ENCODE data around the gene TRUB2. TPM values are rescaled to one million over a fixed set of nuclear protein-coding genes. Genes with fewer than 3 reads are reported as not detected.
A peak's percentile ranks its signal among the peaks of the same experiment; 100 is the strongest.

The TRUB2 gene
- total and polyA plus RNA-seq, 2 of the 8 experiments (the other 6 are each of a cell fraction or from before 2014, with no cell fraction given) = 20.7 to 37.8 TPM

DNA sequence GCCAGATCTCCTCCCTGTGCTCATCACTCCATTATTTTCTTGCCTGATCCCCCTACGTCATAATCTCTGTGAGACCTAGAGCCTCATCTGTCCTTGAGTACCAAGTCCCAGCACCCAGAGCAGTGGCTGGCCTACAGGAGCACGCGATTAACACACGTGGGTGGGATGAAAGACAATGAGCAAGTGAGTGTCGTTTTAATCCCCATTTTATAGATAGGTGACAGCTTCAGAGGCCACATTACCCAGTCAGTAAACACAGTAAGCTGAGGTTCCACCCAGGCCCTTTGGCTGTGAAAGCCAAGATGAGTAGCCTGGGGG lies 17.3 kb downstream of the TRUB2 start:
- Histone ChIP-seq H3K23ac (ENCODE audit: insufficient read length) (no peak overlapping the region), H2BK20ac (ENCODE audit: low read length) (no peak overlapping the region), H3K4me1 (replicated peaks in 1 of 4; ENCODE audit: control insufficient read depth in 3 of 4, insufficient read depth in 4 of 4, low read length in 3 of 4) (no peaks in the 10 kb centered on the region), H3K9me3 (ENCODE audit: insufficient read depth in 2 of 2, low read depth in 1 of 2, low read length in 1 of 2) (no peaks in the 10 kb centered on the region), H4K8ac (ENCODE audit: extremely low read depth, insufficient read depth, low read length) (no peak overlapping the region), H3K14ac (ENCODE audit: insufficient read length) (no peak overlapping the region), H3K36me3 (ENCODE audit: control insufficient read depth in 2 of 4, insufficient read depth in 4 of 4, low read length in 3 of 4) (peaks cover 6 to 16% (median 10%) of the 10 kb centered on the region in 4 experiments; a peak in 6 of 8 replicates), H4K91ac (replicated peaks; ENCODE audit: insufficient read length, low read length) (no peak overlapping the region), H3K4ac (replicated peaks; ENCODE audit: insufficient read length, low read depth, low read length) (no peak overlapping the region), H3K56ac (replicated peaks; ENCODE audit: insufficient read length, low read depth, low read length) (no peak overlapping the region), H3K79me1 (ENCODE audit: low read depth, low read length) (no peaks in the 10 kb centered on the region), H2AK5ac (ENCODE audit: low read depth, low read length) (no peak overlapping the region), H3K27me3 (replicated peaks in 1 of 4; ENCODE audit: control insufficient read depth in 3 of 4, extremely low read depth in 1 of 4, insufficient read depth in 3 of 4, low read length in 3 of 4) (no peaks in the 10 kb centered on the region), H2AFZ (ENCODE audit: low read length) (no peak overlapping the region), H3K9ac (replicated peaks in 1 of 4; ENCODE audit: extremely low read depth in 1 of 4, low read depth in 3 of 4, low read length in 3 of 4) (no peak overlapping the region), H3K4me2 (ENCODE audit: insufficient read depth in 1 of 2, low read depth in 2 of 2, low read length in 2 of 2) (no peak overlapping the region), H3K18ac (ENCODE audit: extremely low read depth, low read length) (no peak overlapping the region), H3K27ac (ENCODE audit: low read depth, low read length) (no peak overlapping the region), H2BK12ac (ENCODE audit: low read depth, low read length) (no peak overlapping the region), H3K4me3 (ENCODE audit: extremely low read depth in 1 of 4, insufficient read depth in 2 of 4, low read depth in 3 of 4, low read length in 4 of 4) (no peak overlapping the region), H2BK5ac (ENCODE audit: low read depth, low read length) (no peak overlapping the region), H2BK15ac (ENCODE audit: low read length) (no peak overlapping the region), H4K20me1 (replicated peaks in 1 of 2; ENCODE audit: control insufficient read depth in 1 of 2, insufficient read depth in 2 of 2, low read length in 2 of 2) (peaks cover 0 to 2% of the 10 kb centered on the region in 2 experiments), H2BK120ac (replicated peaks; ENCODE audit: low read depth, low read length) (no peak overlapping the region), H4K5ac (ENCODE audit: insufficient read length, low read depth, low read length) (no peak overlapping the region), H3K79me2 (ENCODE audit: control insufficient read depth in 1 of 2, insufficient read depth in 2 of 2, low read length in 2 of 2) (no peaks in the 10 kb centered on the region), H3K23me2 (ENCODE audit: low read depth, low read length) (no peaks in the 10 kb centered on the region)
- CTCF ChIA-PET (ENCODE audit: partially characterized antibody) = interaction anchor here (0.8 to 5.0 kb wide), 5 partner anchors 9 to 109 kb away, joined by 3 to 22 read pairs (median 5); no protein-coding TSS in a partner anchor
- WGBS, 2 experiments (ENCODE audit: extremely low coverage in 1 of 2, insufficient coverage in 1 of 2, insufficient read length in 1 of 2, insufficient replicate concordance in 2 of 2, low coverage in 1 of 2, low lambda C conversion rate in 2 of 2, missing lambda C conversion rate in 1 of 2) = 84% methylated on average over 5 of the region's 5 CpGs; no CpG with 5 or more reads in 1 of the 2 experiments
- 0 out of 3 replicates have a peak, but pooled peaks of 1 of the 2 experiments have one; percentile 17 for TF ChIP-seq POLR2A (IDR thresholded peaks at IDR 0.05; ENCODE audit: control extremely low read depth in 1 of 2, low read depth in 2 of 2, low read length in 2 of 2)
- no peak for TF ChIP-seq YY1 (IDR thresholded peaks at IDR 0.05; ENCODE audit: low read depth, low read length)
- TF ChIP-seq KDM4A (IDR thresholded peaks at IDR 0.05; ENCODE audit: low read depth, low read length, severe bottlenecking) = no peak
- no peak for TF ChIP-seq HDAC2 (IDR thresholded peaks at IDR 0.05; ENCODE audit: borderline replicate concordance in 1 of 2, low read depth in 2 of 2, low read length in 2 of 2)
- FAIRE-seq = no peak
- DNase-seq (ENCODE audit: low read depth in 1 of 2, low spot score in 2 of 2) = no peak
- POLR2A ChIA-PET (ENCODE audit: partially characterized antibody) = interaction anchor here (0.6 to 2.2 kb wide), 7 partner anchors 8 to 51 kb away, joined by 3 to 9 read pairs (median 3); partner anchors contain the start of gene SLC27A4
